B cell (primary cell): ENCODE measurements around the gene PHC3. TPM values are rescaled to one million over a fixed set of nuclear protein-coding genes. Genes with fewer than 3 reads are reported as not detected.

ENCODE experiments used
- ATAC-seq: fragments of 200-7000 bp; cut with Tn5 transposase; one replicate; pipeline ENCODE4 v1.10.0; 2021; ENCODE audit warnings: low read depth, mild to moderate bottlenecking, moderate number of reproducible peaks, moderate library complexity
- CTCF ChIA-PET: fragments of 350-600 bp; sonication (Branson Sonifier 250); formaldehyde crosslinking; loops from one replicate; lab custom pipeline; 2021; ENCODE audit warnings: antibody characterized with exemption, inconsistent platforms; lab: Charles Lee
- POLR2A ChIA-PET: fragments of 350-600 bp; sonication (Branson Sonifier 250); formaldehyde crosslinking; loops from one replicate; lab custom pipeline; 2021; ENCODE audit warnings: antibody characterized with exemption; lab: Charles Lee
- DNase-seq: peaks from one replicate; pipeline ENCODE4 v3.0.0; 2013
- H2AFZ ChIP-seq: 2 replicates; pipeline ENCODE4 v1.6.1; 2012; ENCODE audit warnings: mild to moderate bottlenecking, low read depth, low read length; ENCODE audit not compliant: insufficient read depth, poor library complexity, severe bottlenecking
- H3K27ac ChIP-seq, 2 donors: 1 replicate in 1 of 2; 2 replicates in 1 of 2; pipeline ENCODE4 v1.5.1; 2012 to 2013; ENCODE audit warnings: low read length in 2 of 2, mild to moderate bottlenecking in 2 of 2, moderate library complexity in 1 of 2
- H3K27me3 ChIP-seq, 4 experiments: fragments of 200-600 bp in 1 of 4; sonication (generic) in 1 of 4; replicated peaks in 1 of 4; 1 replicate in 2 of 4; 2 replicates in 2 of 4; pipeline versions ENCODE4 v1.6.1 to v1.7.0; 2013 to 2016; ENCODE audit warnings: low read length in 3 of 4, mild to moderate bottlenecking in 2 of 4, mixed read lengths in 1 of 4, moderate library complexity in 1 of 4; ENCODE audit not compliant: insufficient read depth in 4 of 4, control insufficient read depth in 3 of 4; ENCODE audit errors: control extremely low read depth in 1 of 4
- H3K36me3 ChIP-seq, 2 experiments: replicated peaks in 1 of 2; 1 replicate in 1 of 2; 2 replicates in 1 of 2; pipeline versions ENCODE4 v1.6.1 to v1.7.1; 2013; ENCODE audit warnings: low read length in 1 of 2; ENCODE audit not compliant: insufficient read depth in 2 of 2, control insufficient read depth in 1 of 2; ENCODE audit errors: control extremely low read depth in 1 of 2, extremely low read depth in 1 of 2
- H3K4me1 ChIP-seq, 2 donors: fragments of 200-600 bp in 1 of 2; sonication (generic) in 1 of 2; 1 replicate in 1 of 2; 2 replicates in 1 of 2; pipeline versions ENCODE4 v1.5.1 to v1.6.1; 2013 to 2017; ENCODE audit warnings: low read length in 2 of 2; ENCODE audit not compliant: control insufficient read depth in 2 of 2, insufficient read depth in 2 of 2
- H3K4me2 ChIP-seq: replicated peaks from 2 replicates; pipeline ENCODE3; 2012; ENCODE audit warnings: mild to moderate bottlenecking, low read depth, low read length; ENCODE audit not compliant: poor library complexity, severe bottlenecking
- H3K4me3 ChIP-seq, 5 experiments: fragments of 200-600 bp in 1 of 5; sonication (generic) in 1 of 5; 1 replicate in 3 of 5; 2 replicates in 2 of 5; pipeline versions ENCODE4 v1.5.1 to v1.7.0; 2011 to 2016; ENCODE audit warnings: low read length in 4 of 5, mild to moderate bottlenecking in 4 of 5, low read depth in 2 of 5, control low read depth in 1 of 5, moderate library complexity in 1 of 5; ENCODE audit not compliant: insufficient read depth in 1 of 5; ENCODE audit errors: control extremely low read depth in 1 of 5, extremely low read depth in 1 of 5
- H3K79me2 ChIP-seq: fragments of 200-600 bp; sonication (generic); one replicate; pipeline ENCODE4 v1.6.0; 2016; ENCODE audit warnings: low read length; ENCODE audit not compliant: control insufficient read depth, insufficient read depth
- H3K9ac ChIP-seq: fragments of 200-600 bp; sonication (generic); 2 replicates; pipeline ENCODE4 v1.6.1; 2017; ENCODE audit warnings: mild to moderate bottlenecking, low read length, moderate library complexity
- H3K9me3 ChIP-seq, 3 donors: one replicate each; pipeline versions ENCODE4 v1.6.1 to v1.7.1; 2013; ENCODE audit warnings: low read length in 2 of 3; ENCODE audit not compliant: control insufficient read depth in 2 of 3, insufficient read depth in 1 of 3; ENCODE audit errors: control extremely low read depth in 1 of 3
- H4K20me1 ChIP-seq: 2 replicates; pipeline ENCODE4 v1.6.0; 2012; ENCODE audit warnings: mild to moderate bottlenecking, low read length; ENCODE audit not compliant: insufficient read depth, control insufficient read depth, poor library complexity, severe bottlenecking
- H3K27ac Mint-ChIP-seq: one replicate; pipeline ENCODE4 v1.8.0; 2021; ENCODE audit warnings: mixed read lengths
- H3K27me3 Mint-ChIP-seq: one replicate; pipeline ENCODE4 v1.8.0; 2021; ENCODE audit warnings: mixed read lengths
- H3K4me1 Mint-ChIP-seq: one replicate; pipeline ENCODE4 v1.8.0; 2021; ENCODE audit warnings: mixed read lengths
- H3K4me3 Mint-ChIP-seq: one replicate; pipeline ENCODE4 v1.8.0; 2021; ENCODE audit warnings: mixed read lengths
- H3K9me3 Mint-ChIP-seq: one replicate; pipeline ENCODE4 v1.8.0; 2022; ENCODE audit warnings: mixed read lengths; ENCODE audit not compliant: insufficient read depth
- EZH2 ChIP-seq: IDR thresholded peaks from 2 replicates; pipeline ENCODE4 v1.6.1; 2012; ENCODE audit warnings: borderline replicate concordance, low read depth, mild to moderate bottlenecking, moderate library complexity, low read length; ENCODE audit not compliant: insufficient read depth, poor library complexity, severe bottlenecking
- WGBS: methylation state at CpG from one replicate; pipeline ENCODE4 v1.1.5; 2013; ENCODE audit warnings: missing lambda C conversion rate; ENCODE audit not compliant: insufficient coverage; 5-methylcytosine and 5-hydroxymethylcytosine counted together
- intact Hi-C: fragments of 100-400 bp; cut with micrococcal nuclease; formaldehyde crosslinking; loops from one replicate; pipeline ENCODE4 v1.10.0; 2022
- polyA plus RNA-seq: library from polyadenylated mRNA; depleted of rRNA; stranded (reverse); fragments of >200 nt; gene quantifications from 2 replicates; pipeline ENCODE4 v1.2.3, GENCODE V29; 2012
- small RNA-seq: library from RNA; depleted of rRNA; stranded (forward); fragments of <200 nt; gene quantifications from one replicate; pipeline ENCODE3, GENCODE V24; 2012; ENCODE audit warnings: low replicate concordance, low read depth; ENCODE audit not compliant: insufficient read length
- total RNA-seq, 2 donors: library from RNA; stranded (reverse); fragments of 120-200 nt in 1 of 2; gene quantifications; 1 replicate in 1 of 2; 2 replicates in 1 of 2; pipeline versions ENCODE4 v1.2.3 to v1.2.4, GENCODE V29; 2013 to 2022
- TF ChIP-seq, protein P1 (sequence below): fragments of 200-600 bp; IDR thresholded peaks from one replicate; pipeline ENCODE4 v1.8.0; 2022; ENCODE audit warnings: antibody characterized with exemption, mild to moderate bottlenecking

The PHC3 gene
- total and polyA plus RNA-seq, 2 donors (not counting 1 experiment from before 2014, with no cell fraction given), result 51.8 to 159 TPM

GRCh38 chr3:170038434-170039110 is 143.0 kb downstream of the PHC3 start:
- Mint-ChIP-seq H3K4me1 (peaks cover 39% of the 10 kb centered on the region), H3K9me3 (no peaks in the 10 kb centered on the region), H3K4me3 (peak overlapping the region; percentile 93), H3K27ac (peak overlapping the region; percentile 89), H3K27me3 (no peaks in the 10 kb centered on the region)
- CTCF ChIA-PET, result interaction anchor here (0.8 to 3.3 kb wide), 12 partner anchors 9 to 276 kb away, joined by 3 to 30 read pairs (median 4); partner anchors contain the start of gene SEC62
- Histone ChIP-seq H3K9ac (peak overlapping the region; percentile 79), H3K4me2 (peak overlapping the region; percentile 95), H3K36me3 (peaks cover 0 to 9% of the 10 kb centered on the region in 2 experiments), H3K79me2 (peaks cover 4% of the 10 kb centered on the region), H2AFZ (peak overlapping the region; percentile 90), H3K9me3 (peaks cover 0 to 3% (median 0%) of the 10 kb centered on the region in 3 donors), H3K4me3 (peak overlapping the region; percentile 66 to 91 (median 83)), H4K20me1 (no peaks in the 10 kb centered on the region), H3K4me1 (peaks cover 6 to 24% of the 10 kb centered on the region in 2 donors), H3K27ac (peak overlapping the region; percentile 28 to 48), H3K27me3 (no peaks in the 10 kb centered on the region)
- TF ChIP-seq EZH2, result no peak
- TF ChIP-seq, protein P1, sequence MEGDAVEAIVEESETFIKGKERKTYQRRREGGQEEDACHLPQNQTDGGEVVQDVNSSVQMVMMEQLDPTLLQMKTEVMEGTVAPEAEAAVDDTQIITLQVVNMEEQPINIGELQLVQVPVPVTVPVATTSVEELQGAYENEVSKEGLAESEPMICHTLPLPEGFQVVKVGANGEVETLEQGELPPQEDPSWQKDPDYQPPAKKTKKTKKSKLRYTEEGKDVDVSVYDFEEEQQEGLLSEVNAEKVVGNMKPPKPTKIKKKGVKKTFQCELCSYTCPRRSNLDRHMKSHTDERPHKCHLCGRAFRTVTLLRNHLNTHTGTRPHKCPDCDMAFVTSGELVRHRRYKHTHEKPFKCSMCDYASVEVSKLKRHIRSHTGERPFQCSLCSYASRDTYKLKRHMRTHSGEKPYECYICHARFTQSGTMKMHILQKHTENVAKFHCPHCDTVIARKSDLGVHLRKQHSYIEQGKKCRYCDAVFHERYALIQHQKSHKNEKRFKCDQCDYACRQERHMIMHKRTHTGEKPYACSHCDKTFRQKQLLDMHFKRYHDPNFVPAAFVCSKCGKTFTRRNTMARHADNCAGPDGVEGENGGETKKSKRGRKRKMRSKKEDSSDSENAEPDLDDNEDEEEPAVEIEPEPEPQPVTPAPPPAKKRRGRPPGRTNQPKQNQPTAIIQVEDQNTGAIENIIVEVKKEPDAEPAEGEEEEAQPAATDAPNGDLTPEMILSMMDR, result peak; percentile 47
- under 1% methylated on average over 39 of the region's 51 CpGs for WGBS
- POLR2A ChIA-PET, result interaction anchor here (0.6 kb wide), 2 partner anchors 142 to 174 kb away, joined by 3 to 6 read pairs; no protein-coding TSS in a partner anchor
- ATAC-seq (peak; percentile 43), DNase-seq (peak; percentile 77)
- intact Hi-C loops, result loop anchor here (1.0 to 5.0 kb wide), 11 partner anchors 16 to 774 kb away; partner anchors contain the start of genes LRRC34, LRRIQ4, PHC3 and SKIL

Small RNA genes within 50 kb of the gene (small RNA-seq; reads per million reads assigned to genes)
- gene RNU4-38P (not detected), gene RNU6-315P (not detected)

Other genes starting within 250 kb of the PHC3 start
- gene SEC62, start 214.9 kb downstream of the PHC3 start, total RNA-seq, result 166 and 176 TPM in 2 replicates
- gene SEC62, start 214.9 kb downstream of the PHC3 start, polyA plus RNA-seq, result 40.3 and 45.8 TPM in 2 replicates
- 17.5 and 17.7 TPM in 2 replicates for gene GPR160, start 143.7 kb downstream of the PHC3 start, total RNA-seq
- gene GPR160, start 143.7 kb downstream of the PHC3 start, polyA plus RNA-seq, result 16.4 and 17.4 TPM in 2 replicates
- gene PRKCI, start 40.7 kb upstream of the PHC3 start, total RNA-seq, result 9.9 and 11.1 TPM in 2 replicates
- gene PRKCI, start 40.7 kb upstream of the PHC3 start, polyA plus RNA-seq, result 1.8 TPM in 2 replicates
- gene SKIL, start 176.0 kb upstream of the PHC3 start, total RNA-seq, result 145 and 148 TPM in 2 replicates
- 7.7 and 22.9 TPM in 2 replicates for gene SKIL, start 176.0 kb upstream of the PHC3 start, polyA plus RNA-seq
- 0.36 and 0.52 TPM in 2 replicates for gene CLDN11, start 237.1 kb upstream of the PHC3 start, total RNA-seq
- gene CLDN11, start 237.1 kb upstream of the PHC3 start, polyA plus RNA-seq, result 0.25 and 0.26 TPM in 2 replicates